ENCODE measurements around the gene DYRK1A.

GRCh38 chr21:37552496-37553029, 186.0 kb downstream of the DYRK1A start:
- no peak for TF ChIP-seq POLR2A (IDR thresholded peaks at IDR 0.05)
- no peak for TF ChIP-seq POLR2AphosphoS5 (IDR thresholded peaks at IDR 0.05)
- no peak for TF ChIP-seq CTCF (IDR thresholded peaks at IDR 0.05)

All from suprapubic skin (tissue), 4 donors.